SK-N-SH (cell line): Measurements from ENCODE around the gene PRAMEF27. TPM values are rescaled to one million over a fixed set of nuclear protein-coding genes. Genes with fewer than 3 reads are reported as not detected.

ENCODE experiments used
- polyA plus RNA-seq, 3 experiments: library from polyadenylated mRNA; depleted of rRNA; stranded (reverse); fragments of >200 nt; gene quantifications; 2 replicates each; pipeline ENCODE4 v1.2.3, GENCODE V29; 2012

Gene PRAMEF27
- polyA plus RNA-seq, 1 of the 3 experiments (the other 2 are of a cell fraction), result not detected

Other genes with a start within 250 kb of the PRAMEF27 start
- gene PRAMEF11, start 225.2 kb downstream of the PRAMEF27 start, polyA plus RNA-seq (2012; rRNA removed), result not detected in 2 replicates
- gene HNRNPCL1, start 207.9 kb downstream of the PRAMEF27 start, polyA plus RNA-seq (2012; rRNA removed), result not detected in 2 replicates
- gene PRAMEF2, start 199.5 kb downstream of the PRAMEF27 start, polyA plus RNA-seq (2012; rRNA removed), result not detected in 2 replicates
- not detected in 2 replicates for gene PRAMEF4, start 170.4 kb downstream of the PRAMEF27 start, polyA plus RNA-seq (2012; rRNA removed)
- gene PRAMEF10, start 158.3 kb downstream of the PRAMEF27 start, polyA plus RNA-seq (2012; rRNA removed), result not detected in 2 replicates
- gene PRAMEF7, start 140.0 kb downstream of the PRAMEF27 start, polyA plus RNA-seq (2012; rRNA removed), result not detected in 2 replicates
- gene PRAMEF6, start 109.0 kb downstream of the PRAMEF27 start, polyA plus RNA-seq (2012; rRNA removed), result not detected in 2 replicates
- not detected in 2 replicates for gene HNRNPCL3, start 4.2 kb upstream of the PRAMEF27 start, polyA plus RNA-seq (2012; rRNA removed)
- not detected in 2 replicates for gene PRAMEF25, start 14.2 kb upstream of the PRAMEF27 start, polyA plus RNA-seq (2012; rRNA removed)
- gene HNRNPCL2, start 60.3 kb upstream of the PRAMEF27 start, polyA plus RNA-seq (2012; rRNA removed), result not detected in 2 replicates
- not detected in 2 replicates for gene PRAMEF26, start 99.4 kb upstream of the PRAMEF27 start, polyA plus RNA-seq (2012; rRNA removed)
- not detected in 2 replicates for gene HNRNPCL4, start 109.1 kb upstream of the PRAMEF27 start, polyA plus RNA-seq (2012; rRNA removed)
- gene PRAMEF9, start 115.3 kb upstream of the PRAMEF27 start, polyA plus RNA-seq (2012; rRNA removed), result not detected in 2 replicates
- not detected in 2 replicates for gene PRAMEF13, start 144.8 kb upstream of the PRAMEF27 start, polyA plus RNA-seq (2012; rRNA removed)
- gene PRAMEF18, start 169.6 kb upstream of the PRAMEF27 start, polyA plus RNA-seq (2012; rRNA removed), result not detected in 2 replicates
- gene PRAMEF5, start 197.6 kb upstream of the PRAMEF27 start, polyA plus RNA-seq (2012; rRNA removed), result not detected in 2 replicates
- not detected in 2 replicates for gene PRAMEF8, start 228.6 kb upstream of the PRAMEF27 start, polyA plus RNA-seq (2012; rRNA removed)
- gene PRAMEF33, start 247.0 kb upstream of the PRAMEF27 start, polyA plus RNA-seq (2012; rRNA removed), result not detected in 2 replicates